ENCODE measurements around the gene SMPDL3A.

DNA sequence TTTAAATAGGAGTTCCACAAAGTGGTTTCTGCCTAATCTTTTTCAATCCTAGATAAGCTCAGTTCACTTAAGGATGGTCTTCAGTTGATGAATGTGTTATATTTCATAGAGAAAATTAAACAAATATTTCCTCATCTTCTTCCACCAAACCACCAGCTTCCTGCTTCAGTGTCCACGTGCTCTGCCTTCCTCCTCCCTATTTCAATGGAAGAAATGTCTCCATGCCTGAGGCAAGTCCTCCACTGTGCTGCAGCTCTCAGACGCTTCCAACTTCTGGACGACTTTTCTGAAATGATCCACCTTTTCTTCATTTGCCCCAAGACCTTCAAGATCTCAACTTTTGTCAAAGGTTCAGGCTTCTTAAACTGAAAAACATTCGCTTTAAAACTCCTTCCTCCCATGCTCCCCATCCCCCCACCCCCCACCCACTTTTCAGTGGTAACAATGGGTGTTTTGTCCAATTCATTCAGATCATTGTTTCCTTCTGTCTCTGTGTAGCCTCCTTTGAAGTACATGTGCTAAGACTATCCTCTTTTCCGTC, 34.8 kb upstream of the SMPDL3A start:
- TF ChIP-seq, protein P1, sequence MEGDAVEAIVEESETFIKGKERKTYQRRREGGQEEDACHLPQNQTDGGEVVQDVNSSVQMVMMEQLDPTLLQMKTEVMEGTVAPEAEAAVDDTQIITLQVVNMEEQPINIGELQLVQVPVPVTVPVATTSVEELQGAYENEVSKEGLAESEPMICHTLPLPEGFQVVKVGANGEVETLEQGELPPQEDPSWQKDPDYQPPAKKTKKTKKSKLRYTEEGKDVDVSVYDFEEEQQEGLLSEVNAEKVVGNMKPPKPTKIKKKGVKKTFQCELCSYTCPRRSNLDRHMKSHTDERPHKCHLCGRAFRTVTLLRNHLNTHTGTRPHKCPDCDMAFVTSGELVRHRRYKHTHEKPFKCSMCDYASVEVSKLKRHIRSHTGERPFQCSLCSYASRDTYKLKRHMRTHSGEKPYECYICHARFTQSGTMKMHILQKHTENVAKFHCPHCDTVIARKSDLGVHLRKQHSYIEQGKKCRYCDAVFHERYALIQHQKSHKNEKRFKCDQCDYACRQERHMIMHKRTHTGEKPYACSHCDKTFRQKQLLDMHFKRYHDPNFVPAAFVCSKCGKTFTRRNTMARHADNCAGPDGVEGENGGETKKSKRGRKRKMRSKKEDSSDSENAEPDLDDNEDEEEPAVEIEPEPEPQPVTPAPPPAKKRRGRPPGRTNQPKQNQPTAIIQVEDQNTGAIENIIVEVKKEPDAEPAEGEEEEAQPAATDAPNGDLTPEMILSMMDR (IDR thresholded peaks at IDR 0.05) = no peak
- no peak for TF ChIP-seq POLR2A (IDR thresholded peaks at IDR 0.05)
- no peak for TF ChIP-seq POLR2AphosphoS5 (IDR thresholded peaks at IDR 0.05)

Data from breast epithelium (tissue), 3 donors.